ENCODE data around the gene PLCL2. TPM values are rescaled to one million over a fixed set of nuclear protein-coding genes. Genes with fewer than 3 reads are reported as not detected.

Gene PLCL2
- polyA plus RNA-seq, 1 experiment, result 1.9 TPM

DNA sequence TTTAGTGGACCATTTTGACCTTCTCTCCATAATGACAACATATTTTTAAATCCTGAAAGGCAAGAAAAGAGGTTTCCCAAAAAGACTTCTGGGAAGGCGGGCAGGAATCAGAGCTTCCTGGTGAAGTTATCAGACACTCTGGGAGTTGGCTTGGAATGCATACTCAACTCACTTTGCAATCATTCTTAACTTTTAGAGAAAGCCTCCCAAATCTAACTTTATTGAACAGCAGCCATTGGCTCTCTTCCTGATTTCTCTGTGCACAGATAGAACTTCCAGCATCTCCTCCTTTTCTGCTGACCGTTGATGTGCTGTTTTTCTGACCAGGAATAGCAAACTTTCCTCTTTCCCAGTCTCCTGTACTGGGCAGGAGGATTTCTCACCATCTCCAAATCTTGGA, 44.6 kb downstream of the PLCL2 start:
- ChIA-PET POLR2A (no interaction called here), CTCF (no interaction called here)
- TF ChIP-seq CTCF (IDR thresholded peaks at IDR 0.05; ENCODE audit: insufficient read depth, low read depth, low read length), result no peak

GRCh38 chr3:16932877-16933276, 48.1 kb downstream of the PLCL2 start:
- DNase-seq (ENCODE audit: low read depth), result no peak
- TF ChIP-seq CTCF (IDR thresholded peaks at IDR 0.05; ENCODE audit: insufficient read depth, low read depth, low read length), result no peak
- ChIA-PET CTCF (no interaction called here), POLR2A (no interaction called here)
- Histone ChIP-seq H3K4me3 (ENCODE audit: low read depth, low read length) (no peak overlapping the region), H3K36me3 (ENCODE audit: control insufficient read depth, insufficient read depth, low read length) (no peaks in the 10 kb centered on the region), H3K27me3 (ENCODE audit: control insufficient read depth, insufficient read depth, low read length) (no peaks in the 10 kb centered on the region)

More for the DNA sequence above, 44.6 kb downstream of the PLCL2 start:
- no peak overlapping the region for H3K4me3 ChIP-seq (ENCODE audit: low read depth, low read length)
- no peaks in the 10 kb centered on the region for H3K27me3 ChIP-seq (ENCODE audit: control insufficient read depth, insufficient read depth, low read length)
- DNase-seq (ENCODE audit: low read depth), result no peak
- H3K36me3 ChIP-seq (ENCODE audit: control insufficient read depth, insufficient read depth, low read length), result no peaks in the 10 kb centered on the region

DNA sequence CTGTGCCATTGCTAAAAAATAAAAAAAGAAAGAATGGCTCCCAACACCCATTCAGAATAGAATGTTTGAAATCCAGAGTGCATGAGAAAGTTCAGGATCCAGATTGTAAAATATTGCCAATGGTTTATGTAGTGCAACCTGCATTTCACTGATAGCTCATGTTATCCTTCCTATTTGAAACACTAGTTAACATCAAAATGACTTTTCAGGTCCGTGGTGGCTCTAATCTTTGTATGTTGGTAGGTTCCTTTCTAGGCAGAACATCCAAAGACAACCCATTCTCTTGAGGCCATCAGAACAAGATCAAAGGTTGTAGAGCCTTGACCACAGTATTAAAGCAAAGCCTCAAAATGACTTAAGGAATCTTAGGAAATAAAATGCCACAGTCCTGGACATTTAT, 51.0 kb downstream of the PLCL2 start:
- POLR2A ChIA-PET, result no interaction called here
- no peak for DNase-seq (ENCODE audit: low read depth)
- TF ChIP-seq CTCF (IDR thresholded peaks at IDR 0.05; ENCODE audit: insufficient read depth, low read depth, low read length), result no peak
- no peaks in the 10 kb centered on the region for H3K27me3 ChIP-seq (ENCODE audit: control insufficient read depth, insufficient read depth, low read length)
- H3K36me3 ChIP-seq (ENCODE audit: control insufficient read depth, insufficient read depth, low read length), result no peaks in the 10 kb centered on the region
- H3K4me3 ChIP-seq (ENCODE audit: low read depth, low read length), result no peak overlapping the region
- CTCF ChIA-PET, result no interaction called here

- no peak overlapping the region for H3K4me3 ChIP-seq (ENCODE audit: low read depth, low read length)
- CTCF ChIA-PET, result no interaction called here
- no peaks in the 10 kb centered on the region for H3K36me3 ChIP-seq (ENCODE audit: control insufficient read depth, insufficient read depth, low read length)
- H3K27me3 ChIP-seq (ENCODE audit: control insufficient read depth, insufficient read depth, low read length), result no peaks in the 10 kb centered on the region
- DNase-seq (ENCODE audit: low read depth), result no peak
- no peak for TF ChIP-seq CTCF (IDR thresholded peaks at IDR 0.05; ENCODE audit: insufficient read depth, low read depth, low read length)
- POLR2A ChIA-PET, result no interaction called here
These were observed 51.5 kb downstream of the PLCL2 start for GRCh38 chr3:16936233-16936632.

GRCh38 chr3:16936676-16937230, 52.0 kb downstream of the PLCL2 start:
- DNase-seq (ENCODE audit: low read depth), result no peak
- no peaks in the 10 kb centered on the region for H3K36me3 ChIP-seq (ENCODE audit: control insufficient read depth, insufficient read depth, low read length)
- H3K27me3 ChIP-seq (ENCODE audit: control insufficient read depth, insufficient read depth, low read length), result no peaks in the 10 kb centered on the region
- ChIA-PET POLR2A (no interaction called here), CTCF (no interaction called here)
- H3K4me3 ChIP-seq (ENCODE audit: low read depth, low read length), result no peak overlapping the region
- no peak for TF ChIP-seq CTCF (IDR thresholded peaks at IDR 0.05; ENCODE audit: insufficient read depth, low read depth, low read length)
